OCI-LY7 (cell line): ENCODE measurements around the gene UBE2H.

ENCODE experiments used
- CTCF ChIP-seq: fragments of 200-600 bp; sonication (generic); conservative IDR thresholded peaks from 2 replicates; pipeline ENCODE4 v1.5.1; 2014; ENCODE audit warnings: mild to moderate bottlenecking, antibody characterized with exemption, low read length, moderate library complexity, mixed read lengths
- EZH2phosphoT487 ChIP-seq: fragments of 200-600 bp; sonication (generic); IDR thresholded peaks from 2 replicates; pipeline ENCODE4 v1.6.1; 2018; ENCODE audit warnings: low read depth, borderline replicate concordance, mild to moderate bottlenecking, mixed run types, antibody characterized with exemption, low read length, moderate library complexity, mixed read lengths

GRCh38 chr7:129798616-129799349 lies 154.0 kb downstream of the UBE2H start:
- TF ChIP-seq CTCF (no peak), EZH2phosphoT487 (no peak)
